ENCODE data around the gene NR3C1.

NR3C1 gene

GRCh38 chr5:143426437-143426991 lies 23.0 kb upstream of the NR3C1 start:
- no peak for DNase-seq (ENCODE audit: low read depth in 3 of 3)

- DNase-seq (ENCODE audit: low read depth in 3 of 3): no peak
These were observed 22.3 kb upstream of the NR3C1 start for GRCh38 chr5:143425835-143426234.

GRCh38 chr5:143418140-143418866 lies 14.8 kb upstream of the NR3C1 start:
- no peak for DNase-seq (ENCODE audit: low read depth in 3 of 3)

GRCh38 chr5:143417503-143418139 lies 14.1 kb upstream of the NR3C1 start:
- no peak for DNase-seq (ENCODE audit: low read depth in 3 of 3)

- DNase-seq (ENCODE audit: low read depth in 3 of 3): no peak
These were observed 12.9 kb upstream of the NR3C1 start for GRCh38 chr5:143416411-143416810.

- DNase-seq (ENCODE audit: low read depth in 3 of 3): no peak
These were observed 10.6 kb upstream of the NR3C1 start for GRCh38 chr5:143413958-143414669.

- DNase-seq (ENCODE audit: low read depth in 3 of 3): no peak
These were observed 9.3 kb upstream of the NR3C1 start for GRCh38 chr5:143412661-143413342.

GRCh38 chr5:143409926-143410325 lies 6.4 kb upstream of the NR3C1 start:
- DNase-seq (ENCODE audit: low read depth in 3 of 3): no peak

GRCh38 chr5:143406408-143406807 lies 2.9 kb upstream of the NR3C1 start:
- no peak for DNase-seq (ENCODE audit: low read depth in 3 of 3)

GRCh38 chr5:143405849-143406098 lies 2.3 kb upstream of the NR3C1 start:
- no peak for DNase-seq (ENCODE audit: low read depth in 3 of 3)

- DNase-seq (ENCODE audit: low read depth in 3 of 3): peak; percentile 76 to 83 (median 82)
These were observed 1.8 kb upstream of the NR3C1 start for GRCh38 chr5:143405063-143405848.

GRCh38 chr5:143404416-143405062 lies 1.1 kb upstream of the NR3C1 start:
- peak; percentile 33 to 66 (median 57) for DNase-seq (ENCODE audit: low read depth in 3 of 3)

- DNase-seq (ENCODE audit: low read depth in 3 of 3): no peak
These were observed 223 bp downstream of the NR3C1 start for GRCh38 chr5:143403334-143403592.

- peak; percentile 18 to 27 (median 23) for DNase-seq (ENCODE audit: low read depth in 3 of 3)
These were observed 743 bp downstream of the NR3C1 start for GRCh38 chr5:143402553-143403333.

- no peak for DNase-seq (ENCODE audit: low read depth in 3 of 3)
These were observed 1.4 kb downstream of the NR3C1 start for GRCh38 chr5:143402017-143402552.

GRCh38 chr5:143401227-143402016 lies 2.1 kb downstream of the NR3C1 start:
- DNase-seq (ENCODE audit: low read depth in 3 of 3): no peak

GRCh38 chr5:143400541-143401226 lies 2.8 kb downstream of the NR3C1 start:
- DNase-seq (ENCODE audit: low read depth in 3 of 3): no peak

- DNase-seq (ENCODE audit: low read depth in 3 of 3): no peak
These were observed 3.6 kb downstream of the NR3C1 start for GRCh38 chr5:143399616-143400540.

Measured in stimulated activated CD4-positive, alpha-beta T cell treated with anti-CD3 and anti-CD28 coated beads, TNF-alpha, amount 100 ng/mL, for 4 hours (primary cell).